GM10266 (cell line): ENCODE results near the gene SORBS1.

ENCODE experiments used
- DNase-seq: peaks from one replicate; pipeline ENCODE4 v3.0.0; 2012; ENCODE audit errors: extremely low spot score
- TF ChIP-seq, protein P1 (sequence below): IDR thresholded peaks from 2 replicates; pipeline ENCODE4 v1.5.1; 2012; ENCODE audit warnings: mild to moderate bottlenecking, low read depth; ENCODE audit not compliant: control insufficient read depth, insufficient read depth; ENCODE audit errors: missing control alignments

The SORBS1 gene

DNA sequence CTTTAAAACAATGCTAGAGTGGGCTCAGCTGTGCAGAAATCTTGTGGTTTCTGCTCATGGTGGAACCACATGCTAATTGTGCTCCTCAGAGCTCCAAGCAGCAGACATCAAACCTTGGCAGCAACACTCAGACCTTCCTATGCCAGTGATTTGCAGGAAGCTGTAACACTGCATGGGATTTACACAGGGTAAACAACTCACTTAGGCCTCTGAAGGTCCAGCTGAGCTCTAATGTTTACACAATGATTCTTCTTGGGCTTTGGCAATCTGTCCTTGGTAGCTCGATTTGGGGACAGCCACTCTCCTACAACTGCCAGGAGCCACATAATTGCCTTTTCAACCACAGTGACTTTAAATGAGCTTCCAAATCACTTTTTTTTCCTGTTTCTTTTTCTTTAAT, 172.6 kb downstream of the SORBS1 start:
- TF ChIP-seq, protein P1, sequence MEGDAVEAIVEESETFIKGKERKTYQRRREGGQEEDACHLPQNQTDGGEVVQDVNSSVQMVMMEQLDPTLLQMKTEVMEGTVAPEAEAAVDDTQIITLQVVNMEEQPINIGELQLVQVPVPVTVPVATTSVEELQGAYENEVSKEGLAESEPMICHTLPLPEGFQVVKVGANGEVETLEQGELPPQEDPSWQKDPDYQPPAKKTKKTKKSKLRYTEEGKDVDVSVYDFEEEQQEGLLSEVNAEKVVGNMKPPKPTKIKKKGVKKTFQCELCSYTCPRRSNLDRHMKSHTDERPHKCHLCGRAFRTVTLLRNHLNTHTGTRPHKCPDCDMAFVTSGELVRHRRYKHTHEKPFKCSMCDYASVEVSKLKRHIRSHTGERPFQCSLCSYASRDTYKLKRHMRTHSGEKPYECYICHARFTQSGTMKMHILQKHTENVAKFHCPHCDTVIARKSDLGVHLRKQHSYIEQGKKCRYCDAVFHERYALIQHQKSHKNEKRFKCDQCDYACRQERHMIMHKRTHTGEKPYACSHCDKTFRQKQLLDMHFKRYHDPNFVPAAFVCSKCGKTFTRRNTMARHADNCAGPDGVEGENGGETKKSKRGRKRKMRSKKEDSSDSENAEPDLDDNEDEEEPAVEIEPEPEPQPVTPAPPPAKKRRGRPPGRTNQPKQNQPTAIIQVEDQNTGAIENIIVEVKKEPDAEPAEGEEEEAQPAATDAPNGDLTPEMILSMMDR = no peak
- DNase-seq = no peak

DNA sequence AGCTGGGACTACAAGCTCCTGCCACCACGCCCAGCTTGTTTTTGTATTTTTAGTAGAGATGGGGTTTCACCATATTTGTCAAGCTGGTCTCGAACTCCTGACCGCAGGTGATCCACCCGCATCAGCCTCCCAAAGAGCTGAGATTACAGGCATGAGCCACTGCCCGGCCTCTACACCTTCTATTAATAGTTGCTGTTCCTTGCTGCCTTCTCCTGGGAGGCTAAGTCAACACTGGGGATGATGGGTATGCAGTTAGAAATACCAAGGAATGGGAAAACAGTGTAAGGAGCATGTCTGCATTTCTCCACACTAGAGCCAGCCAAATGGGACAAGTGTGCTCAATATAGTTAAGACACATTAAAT, 173.1 kb downstream of the SORBS1 start:
- TF ChIP-seq, protein P1 = no peak
- no peak for DNase-seq

DNA sequence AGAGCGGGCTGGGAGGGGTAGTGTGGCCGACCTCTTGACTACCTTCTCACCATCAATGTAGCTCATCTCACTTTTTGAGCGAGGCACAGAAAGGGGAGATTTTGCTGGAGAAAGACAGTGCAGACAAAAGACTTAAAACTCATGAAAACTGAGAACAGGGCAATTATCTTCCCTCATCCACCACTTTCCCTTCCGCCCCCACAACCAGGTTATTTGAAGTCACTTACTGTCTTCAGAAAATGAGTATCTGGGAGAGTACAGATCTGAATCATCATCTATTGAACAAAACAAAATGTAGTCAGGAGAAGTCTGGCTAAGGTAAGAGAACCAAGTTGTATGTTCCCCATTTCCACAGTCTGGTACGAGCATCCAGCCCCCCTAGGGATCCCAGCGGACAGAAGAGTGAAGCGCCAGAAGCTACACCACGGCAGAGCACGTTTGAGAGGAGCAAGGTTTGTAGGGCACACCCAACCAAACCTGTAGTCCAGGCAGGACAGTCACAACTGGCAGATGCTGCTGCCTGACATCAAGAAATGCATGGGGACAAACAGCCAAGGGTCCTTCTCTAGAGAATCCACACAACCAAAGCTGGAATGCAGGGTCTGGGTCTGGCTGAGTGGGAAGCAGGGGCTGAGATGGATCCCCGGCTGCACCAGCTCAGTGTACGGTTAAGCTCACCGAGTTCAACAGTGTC, 177.0 kb downstream of the SORBS1 start:
- no peak for DNase-seq
- TF ChIP-seq, protein P1 = no peak

DNA sequence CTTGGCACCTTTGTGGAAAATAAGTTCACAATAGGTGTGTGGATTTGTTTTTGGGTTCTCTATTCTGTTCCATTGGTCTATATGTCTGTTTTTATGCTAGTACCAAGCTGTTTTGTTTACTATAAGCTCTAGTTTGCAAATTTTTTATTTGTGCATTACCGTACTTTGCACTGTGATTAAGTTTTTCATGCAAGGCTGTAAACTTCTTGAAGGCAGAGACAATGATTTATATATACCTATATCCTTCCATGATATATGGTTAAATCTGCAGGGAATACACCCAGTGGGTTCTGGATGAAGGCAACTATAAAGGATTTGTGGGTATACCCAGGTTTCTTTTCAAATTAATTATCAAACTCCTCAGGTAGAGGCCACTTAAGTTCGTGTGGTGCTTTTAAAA, 178.6 kb downstream of the SORBS1 start:
- TF ChIP-seq, protein P1 = no peak
- DNase-seq = no peak

DNA sequence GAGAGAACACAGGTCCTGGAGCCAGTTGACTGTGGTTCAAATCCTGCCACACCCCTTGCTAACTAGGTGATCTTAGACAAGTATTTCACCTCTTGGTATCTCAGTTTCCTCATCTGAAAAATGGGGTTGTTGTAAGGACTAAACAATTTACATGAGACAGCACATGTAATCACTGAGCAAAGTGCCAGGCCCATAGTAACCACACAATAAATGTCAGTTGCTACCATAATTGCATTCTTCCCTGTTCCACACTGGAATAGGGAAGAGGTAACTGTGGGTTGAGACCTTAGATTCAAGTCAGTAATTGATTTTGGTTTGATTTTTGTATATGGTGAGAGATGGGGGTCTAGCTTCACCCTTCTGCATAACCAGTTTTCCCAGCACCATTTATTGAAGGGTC, 179.0 kb downstream of the SORBS1 start:
- DNase-seq = no peak
- TF ChIP-seq, protein P1 = no peak

DNA sequence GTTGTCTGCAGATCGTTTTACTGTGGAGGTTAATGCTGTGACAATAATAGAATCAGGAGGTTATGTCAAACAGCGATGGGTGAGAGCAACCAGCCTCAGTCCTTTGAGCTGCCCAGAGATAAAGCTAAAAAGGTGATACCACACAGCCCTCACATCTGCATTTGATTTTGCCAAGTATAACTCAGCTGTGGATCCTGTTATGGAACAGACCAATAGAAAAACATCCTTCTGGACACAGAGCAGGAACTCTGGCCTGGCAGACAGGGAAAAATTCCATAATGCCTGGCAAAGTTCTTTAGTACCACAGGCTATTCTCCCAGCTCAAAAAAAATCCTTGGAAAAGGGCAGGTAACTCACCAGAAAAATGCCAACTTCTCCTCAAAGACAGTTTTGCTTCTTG, 183.2 kb downstream of the SORBS1 start:
- TF ChIP-seq, protein P1 = no peak
- no peak for DNase-seq

DNA sequence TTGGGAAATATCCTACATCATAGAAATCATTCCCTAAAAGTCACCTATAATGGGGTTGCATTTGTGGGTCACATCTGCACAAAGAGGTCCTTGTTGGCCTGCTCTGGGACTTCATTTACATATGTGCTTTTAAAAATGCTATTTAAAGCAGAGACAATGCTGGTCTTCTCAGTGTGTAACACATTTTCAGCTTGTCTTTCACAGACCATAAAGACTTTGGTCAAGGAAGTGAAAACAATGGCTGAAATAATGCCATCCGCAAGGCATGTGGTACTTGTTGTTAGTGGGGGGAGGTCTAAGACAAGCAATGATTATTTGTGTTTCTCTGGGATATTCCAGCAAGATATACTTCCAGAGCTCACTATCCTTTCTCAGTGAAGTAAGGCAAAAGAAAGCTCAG, 185.8 kb downstream of the SORBS1 start:
- TF ChIP-seq, protein P1 = no peak
- DNase-seq = no peak
